H54 (cell line): ENCODE results near the gene CALCR.

Experiments
- DNase-seq: peaks from one replicate; pipeline ENCODE4 v3.0.0; 2011; ENCODE audit warnings: low spot score, mixed read lengths; ENCODE audit not compliant: insufficient read length
- FAIRE-seq: peaks from 3 replicates; lab custom pipeline; 2011; peaks lifted over from hg19 to GRCh38; lab: Jason Lieb, UNC
- POLR2A ChIP-seq: IDR thresholded peaks from 2 replicates; pipeline ENCODE4 v1.6.1; 2011; ENCODE audit warnings: low read depth, mild to moderate bottlenecking, low read length

CALCR gene

DNA sequence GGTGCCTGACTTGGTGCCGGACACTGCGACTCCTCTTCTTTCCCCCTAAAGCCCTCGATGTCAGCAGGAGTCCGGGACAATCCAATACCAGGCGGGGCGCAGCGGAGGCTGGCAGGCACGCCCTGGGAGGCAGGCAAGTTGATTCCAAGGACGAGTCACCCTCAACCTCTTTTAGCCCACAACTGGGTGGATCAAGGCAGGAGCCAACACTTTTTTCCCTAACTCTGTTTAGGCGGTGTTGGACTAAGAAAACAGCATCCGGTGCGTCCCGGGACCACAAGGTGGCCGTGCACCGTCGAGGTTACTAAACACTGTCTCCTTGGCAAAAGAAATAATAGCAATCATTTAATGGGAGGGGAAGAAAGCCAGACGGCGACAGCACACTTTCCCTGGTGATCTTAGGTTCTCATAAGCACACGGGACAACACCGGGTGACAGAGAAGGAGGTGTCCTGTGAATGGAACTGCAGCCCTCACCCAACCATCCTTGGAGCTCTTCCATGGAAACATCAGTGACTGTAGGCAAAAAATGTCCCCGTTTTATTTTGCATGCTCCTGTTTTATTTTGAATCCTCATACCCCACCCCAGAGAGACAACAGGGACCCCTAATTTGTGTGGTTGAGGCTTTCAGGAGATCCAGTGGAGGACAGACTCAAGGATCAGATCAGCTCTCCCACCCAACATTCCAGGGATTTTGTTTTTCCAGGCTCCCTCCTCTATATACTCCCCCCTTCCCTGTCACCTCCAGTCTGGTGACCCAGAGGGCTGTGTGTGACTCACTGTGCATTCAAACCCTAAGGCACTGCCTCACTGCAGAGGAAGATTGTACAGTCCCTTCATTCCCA, 1.3 kb upstream of the CALCR start:
- no peak for TF ChIP-seq POLR2A
- FAIRE-seq (no peak), DNase-seq (no peak)

DNA sequence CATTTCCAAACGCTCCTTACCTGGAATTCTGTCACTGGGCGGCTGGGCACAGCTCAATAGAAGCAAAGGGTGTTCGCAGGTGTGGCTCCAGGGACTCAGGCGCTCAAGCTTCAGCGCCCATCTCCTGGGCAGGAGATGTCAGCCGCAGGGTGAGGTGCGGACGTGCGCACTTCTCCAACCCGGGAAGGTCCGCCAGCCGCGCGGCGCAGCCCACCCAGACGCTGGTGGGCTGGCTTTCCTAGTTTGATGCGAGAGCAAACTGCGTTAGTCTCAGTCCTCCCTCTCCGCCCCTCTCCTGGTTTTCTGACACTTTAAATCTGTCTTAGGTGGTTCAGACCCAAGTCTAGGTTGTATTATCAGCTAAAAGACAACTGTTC, 267 bp downstream of the CALCR start:
- FAIRE-seq (no peak), DNase-seq (no peak)
- TF ChIP-seq POLR2A, result no peak

DNA sequence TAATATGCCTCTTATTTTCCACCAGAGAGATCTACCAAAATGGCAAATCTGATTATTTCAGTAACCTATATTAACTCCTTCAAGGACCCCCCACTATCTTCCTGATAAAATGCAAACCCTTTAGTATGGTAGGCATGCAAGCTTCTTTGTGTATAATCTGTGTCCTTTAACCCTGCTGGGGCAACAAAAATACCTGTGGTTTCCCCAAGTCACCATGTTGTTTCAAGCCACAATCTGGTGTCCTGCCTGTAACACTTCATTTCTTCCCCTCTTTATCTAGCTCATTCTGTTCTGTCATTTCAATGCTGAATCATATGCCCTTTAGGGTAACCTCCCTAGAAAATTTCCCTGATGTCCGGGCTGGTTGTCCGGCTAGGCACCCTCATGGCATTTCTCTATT, 5.3 kb downstream of the CALCR start:
- DNase-seq (no peak), FAIRE-seq (no peak)
- no peak for TF ChIP-seq POLR2A

DNA sequence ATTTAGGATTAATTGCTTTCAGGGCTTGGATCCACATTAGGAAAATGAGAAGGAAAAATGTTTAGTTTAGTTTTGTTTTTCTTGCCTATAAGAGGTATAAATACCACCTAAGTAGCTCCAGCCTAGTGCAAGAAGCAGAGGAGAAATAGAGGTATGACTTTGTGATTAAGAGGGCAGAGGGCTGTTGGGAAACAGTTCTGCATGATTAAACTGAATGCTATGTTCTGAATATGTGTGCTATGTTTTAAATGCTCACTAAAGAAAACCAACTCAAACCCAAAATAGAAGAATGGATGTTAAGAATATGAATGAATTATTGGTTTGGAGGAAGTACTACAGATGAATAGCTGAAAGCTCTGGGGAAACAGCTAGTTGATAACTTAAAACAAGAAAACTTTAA, 7.6 kb downstream of the CALCR start:
- TF ChIP-seq POLR2A, result no peak
- FAIRE-seq (no peak), DNase-seq (no peak)

DNA sequence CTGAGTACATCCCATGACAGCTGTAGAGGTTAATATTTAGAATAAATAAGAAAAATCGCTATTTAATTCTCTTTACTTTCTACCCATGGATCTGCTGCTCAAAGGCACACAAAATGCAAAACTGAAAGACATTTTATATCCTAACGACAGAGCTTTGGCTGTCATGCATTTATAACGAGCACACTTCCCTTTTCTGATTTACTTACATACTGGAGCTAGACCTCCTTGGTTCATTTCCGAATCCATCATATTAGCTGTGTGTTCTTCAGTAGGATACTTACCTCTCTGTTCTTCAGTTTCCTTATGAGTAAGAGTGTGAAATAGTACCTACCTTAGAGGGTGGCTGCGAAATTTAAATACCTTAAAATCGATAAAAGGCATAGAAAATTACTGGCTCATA, 10.9 kb downstream of the CALCR start:
- DNase-seq (no peak), FAIRE-seq (no peak)
- TF ChIP-seq POLR2A, result no peak

DNA sequence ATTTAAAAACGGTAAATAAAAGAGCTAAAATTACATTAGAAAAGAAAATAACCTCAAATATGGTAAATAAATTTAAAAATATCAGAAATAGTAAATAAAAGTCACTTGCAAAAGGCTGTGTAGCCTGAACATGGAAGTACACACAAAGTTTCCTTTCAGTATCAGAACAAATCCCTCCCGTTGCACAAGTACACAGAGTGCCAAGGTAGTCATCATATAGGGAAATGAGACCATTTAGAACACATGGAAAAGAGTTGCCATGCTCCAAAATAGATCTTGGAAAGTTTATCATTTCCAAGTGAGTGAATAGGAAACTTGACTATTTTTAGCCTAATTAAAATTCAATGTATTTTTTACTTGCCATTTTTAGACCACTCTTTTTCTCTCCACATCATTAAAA, 11.6 kb downstream of the CALCR start:
- no peak for FAIRE-seq
- TF ChIP-seq POLR2A, result no peak
- no peak for DNase-seq

DNA sequence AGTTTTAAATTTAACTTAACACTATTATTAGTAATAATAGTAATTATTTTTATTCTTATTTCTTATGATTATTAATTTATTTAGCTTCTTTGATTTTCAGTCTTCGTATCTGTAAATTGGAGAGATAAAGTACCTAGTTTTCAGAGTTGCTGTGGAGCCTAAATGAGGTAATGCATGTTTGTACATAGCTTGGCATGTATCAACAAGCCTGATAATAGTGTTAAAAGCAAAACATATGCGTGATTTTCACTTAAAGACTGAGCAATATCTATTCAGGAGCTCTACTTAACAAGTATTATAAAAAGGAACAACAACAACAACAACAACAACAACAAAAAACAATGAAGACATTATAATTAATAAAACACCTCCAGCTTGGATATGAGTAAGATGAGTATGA, 12.4 kb downstream of the CALCR start:
- no peak for TF ChIP-seq POLR2A
- FAIRE-seq, result no peak
- no peak for DNase-seq

DNA sequence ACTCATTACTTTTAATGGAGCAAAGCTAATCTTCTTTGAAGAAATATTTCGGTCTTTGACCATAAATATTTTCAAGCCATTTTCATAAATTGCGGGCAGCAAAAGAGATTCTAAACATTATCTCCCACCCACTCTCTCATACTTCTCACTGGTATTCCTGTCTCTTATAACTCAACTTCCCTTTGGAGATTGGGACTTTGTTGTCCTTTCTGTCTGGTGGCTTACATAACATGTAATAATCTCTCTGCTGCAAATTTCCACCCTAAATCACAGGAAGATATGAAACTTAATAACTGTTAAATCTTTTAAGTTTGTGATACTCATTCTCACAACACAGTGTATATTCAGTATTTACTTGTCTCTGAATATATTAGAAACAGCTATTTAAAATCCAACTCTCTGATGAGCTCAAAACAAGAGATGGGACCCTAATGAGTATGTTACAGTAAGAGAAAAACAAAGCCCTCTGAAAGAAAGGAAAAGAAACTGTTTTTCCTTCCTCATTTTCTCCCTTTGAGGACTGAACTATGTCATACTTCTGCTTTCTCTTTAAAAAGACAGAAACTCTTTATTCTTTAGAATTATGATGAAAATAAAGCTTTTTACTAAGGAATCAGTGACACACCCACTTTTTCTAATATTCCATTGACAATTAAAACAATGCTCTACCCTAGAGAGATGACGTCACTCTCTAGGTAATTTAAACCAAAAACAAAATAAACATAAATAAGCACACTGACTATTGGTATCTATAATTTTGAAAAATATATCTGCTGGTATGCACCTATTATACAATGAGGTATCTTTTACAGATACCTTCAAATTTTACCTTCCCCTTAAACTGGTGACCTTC, 14.7 kb downstream of the CALCR start:
- DNase-seq, result no peak
- no peak for FAIRE-seq
- no peak for TF ChIP-seq POLR2A

DNA sequence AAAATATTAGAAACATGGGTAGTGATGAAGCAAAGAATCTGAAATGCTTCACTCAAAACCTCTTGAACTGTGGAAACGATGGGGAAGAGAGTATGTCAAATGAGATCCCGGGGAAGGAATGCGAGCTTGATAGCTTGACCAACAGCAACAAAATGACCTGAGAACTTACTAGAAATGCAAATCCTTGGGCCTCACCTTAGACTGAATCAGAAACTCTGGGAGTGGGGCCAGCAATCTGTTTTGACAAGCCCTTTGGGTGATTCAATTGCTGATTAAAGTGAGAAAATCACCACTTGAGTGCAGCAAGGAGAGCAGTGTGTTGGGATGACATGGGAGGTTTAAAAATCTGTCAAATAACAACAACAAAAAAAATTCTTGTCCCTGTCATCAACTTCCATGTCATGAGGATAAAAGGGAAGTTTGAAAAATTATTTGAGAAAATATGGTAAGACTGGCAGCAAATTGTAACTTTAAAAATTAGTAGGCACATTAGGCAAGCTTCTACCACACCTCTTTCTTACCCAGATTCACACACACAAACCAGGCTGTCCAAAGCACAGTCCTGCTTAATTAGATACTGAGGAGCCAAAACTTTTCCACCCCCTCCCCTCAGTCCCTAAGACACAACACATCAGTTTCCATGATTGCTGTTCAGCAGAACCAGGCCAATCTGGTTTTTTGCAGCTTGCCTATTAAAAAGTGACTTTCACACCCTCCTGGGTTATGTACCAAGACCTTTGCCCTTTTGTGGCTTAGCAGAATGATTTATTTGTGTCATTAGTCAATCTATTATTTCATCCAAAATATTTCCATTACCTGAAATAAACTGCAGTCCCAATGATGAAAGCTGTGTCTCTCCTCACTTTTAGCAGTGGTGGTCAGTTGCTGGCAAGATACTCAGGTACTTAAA, 15.6 kb downstream of the CALCR start:
- no peak for TF ChIP-seq POLR2A
- DNase-seq (no peak), FAIRE-seq (no peak)

DNA sequence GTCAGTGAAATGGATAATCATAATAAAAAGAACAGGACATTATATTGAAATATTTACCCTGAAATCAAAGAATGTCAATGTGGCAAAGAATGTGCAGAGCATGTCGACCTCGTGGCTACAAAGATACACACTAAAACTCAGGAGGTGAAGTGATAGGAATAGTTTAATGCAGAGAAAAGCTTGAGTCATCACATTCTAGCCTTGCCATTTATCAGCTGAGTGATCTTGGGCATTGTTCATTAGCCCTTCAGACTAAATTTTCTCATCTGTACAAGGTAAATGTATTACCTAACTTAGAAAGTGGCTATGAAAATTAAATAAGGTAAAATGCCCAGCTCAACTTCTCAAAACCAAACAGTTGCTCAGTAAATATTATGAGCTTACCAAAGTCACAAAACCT, 22.6 kb downstream of the CALCR start:
- no peak for DNase-seq
- no peak for FAIRE-seq
- TF ChIP-seq POLR2A, result no peak

DNA sequence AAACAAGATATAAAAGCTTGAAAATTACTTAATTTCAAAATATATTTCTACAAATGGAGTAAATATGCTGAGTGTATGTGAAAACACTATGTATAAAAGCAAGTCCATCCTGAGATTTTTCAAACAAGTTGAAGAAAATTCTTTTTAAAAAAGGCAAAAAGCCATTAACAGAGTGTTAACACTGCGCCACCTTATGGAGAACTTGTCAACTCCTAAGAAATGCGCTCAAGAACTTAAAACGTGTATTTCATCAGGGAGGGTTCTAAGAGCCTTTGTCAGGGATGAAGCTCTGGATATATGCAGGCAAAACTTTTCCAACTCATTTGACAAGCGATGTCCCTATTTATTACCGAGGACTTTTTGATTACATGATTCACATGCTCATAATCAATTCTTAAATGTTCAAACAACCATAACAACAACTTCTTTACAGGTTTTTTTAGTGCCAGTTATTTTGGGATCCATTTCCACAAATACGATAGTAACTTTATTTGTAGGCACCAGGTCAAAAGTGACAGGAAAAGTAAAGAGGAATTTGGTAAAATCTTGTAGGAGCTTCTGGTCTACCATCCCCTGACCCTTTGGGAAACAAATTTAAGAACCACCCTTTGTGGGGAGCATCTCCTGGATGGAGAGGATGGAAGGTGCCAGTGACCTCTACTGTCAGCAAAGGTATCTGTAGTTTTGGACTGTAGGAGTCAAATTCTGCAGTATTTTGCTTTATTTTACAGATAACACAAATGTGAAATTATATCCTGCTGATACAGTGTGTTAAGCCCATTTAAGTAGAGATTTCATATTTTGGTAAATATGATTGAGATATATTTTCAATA, 23.2 kb downstream of the CALCR start:
- DNase-seq (no peak), FAIRE-seq (peak; percentile 88)
- TF ChIP-seq POLR2A, result no peak

DNA sequence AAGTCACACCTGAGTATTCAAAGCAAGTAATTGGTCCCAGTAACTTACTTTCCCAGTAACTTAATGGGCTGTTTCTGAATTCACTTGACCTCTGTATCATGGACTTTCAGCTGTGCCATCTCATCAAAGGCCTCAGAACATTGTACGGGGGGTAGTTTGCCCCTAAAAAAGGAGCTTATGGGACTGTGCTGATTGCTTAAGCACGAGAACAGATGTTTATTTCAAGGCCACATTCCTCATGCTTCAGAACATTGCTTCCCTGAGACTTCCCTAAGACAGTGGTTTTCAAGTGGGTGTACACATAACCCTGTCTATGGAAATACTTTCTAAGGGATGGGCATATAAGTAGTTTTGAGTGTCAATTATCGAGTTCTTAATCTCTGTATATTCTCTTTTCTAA, 26.8 kb downstream of the CALCR start:
- TF ChIP-seq POLR2A, result no peak
- DNase-seq (no peak), FAIRE-seq (no peak)

DNA sequence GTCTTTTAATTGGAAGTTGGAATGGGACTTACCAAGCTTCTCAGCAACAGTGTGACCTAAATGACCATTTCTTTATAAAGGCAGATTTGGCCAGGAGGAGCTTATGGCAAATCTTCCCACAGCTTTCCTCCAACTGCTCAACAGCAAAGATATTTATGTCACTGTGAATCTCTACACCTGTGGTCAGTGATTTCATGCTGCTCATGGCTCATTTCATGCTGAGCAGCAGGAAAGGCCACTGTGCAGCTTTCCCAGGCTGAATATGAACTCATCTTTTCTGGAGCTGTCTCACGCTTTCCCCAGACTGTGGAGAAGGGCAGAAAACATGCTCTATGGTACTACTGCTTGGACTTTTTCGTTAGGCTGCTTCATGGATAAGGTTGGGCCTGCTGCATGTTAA, 29.8 kb downstream of the CALCR start:
- DNase-seq (no peak), FAIRE-seq (no peak)
- no peak for TF ChIP-seq POLR2A

DNA sequence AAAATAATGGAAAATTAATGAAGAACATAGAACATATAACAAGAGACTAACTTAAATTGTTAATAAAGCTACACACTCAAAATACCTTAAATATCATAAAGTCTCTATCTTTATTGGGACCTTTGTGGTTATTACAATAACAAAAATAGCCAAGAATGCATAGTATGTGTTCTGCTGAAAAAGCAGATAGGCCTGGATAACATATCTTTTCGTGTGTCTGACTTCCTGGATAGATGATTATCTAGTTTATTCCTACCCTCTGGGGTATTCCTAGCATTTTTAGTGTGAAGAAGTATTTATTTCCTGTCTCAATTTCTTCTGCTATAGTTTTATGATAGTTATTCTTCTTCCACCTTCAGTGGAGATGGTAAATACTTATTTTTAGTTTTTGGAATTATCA, 36.5 kb downstream of the CALCR start:
- no peak for DNase-seq
- no peak for TF ChIP-seq POLR2A
- FAIRE-seq, result no peak
